Gastrocnemius medialis (tissue), 4 donors: Measurements from ENCODE around the gene RNASE4.

Experiments used
- POLR2A ChIP-seq, 2 donors: fragments of 450-650 bp; IDR thresholded peaks; one replicate each; pipeline ENCODE4 v1.6.1; 2017; ENCODE audit warnings: antibody characterized with exemption in 2 of 2, mild to moderate bottlenecking in 2 of 2, moderate library complexity in 2 of 2
- TF ChIP-seq, protein P1 (sequence below), 5 experiments: fragments of 450-650 bp in 3 of 5; fragments of 200-600 bp in 2 of 5; sonication (generic) in 2 of 5; IDR thresholded peaks in 4 of 5; conservative IDR thresholded peaks in 1 of 5; 1 replicate in 4 of 5; 2 replicates in 1 of 5; pipeline ENCODE4 v1.5.1; 2016 to 2019; ENCODE audit warnings: antibody characterized with exemption in 5 of 5, mild to moderate bottlenecking in 3 of 5, moderate library complexity in 3 of 5

DNA sequence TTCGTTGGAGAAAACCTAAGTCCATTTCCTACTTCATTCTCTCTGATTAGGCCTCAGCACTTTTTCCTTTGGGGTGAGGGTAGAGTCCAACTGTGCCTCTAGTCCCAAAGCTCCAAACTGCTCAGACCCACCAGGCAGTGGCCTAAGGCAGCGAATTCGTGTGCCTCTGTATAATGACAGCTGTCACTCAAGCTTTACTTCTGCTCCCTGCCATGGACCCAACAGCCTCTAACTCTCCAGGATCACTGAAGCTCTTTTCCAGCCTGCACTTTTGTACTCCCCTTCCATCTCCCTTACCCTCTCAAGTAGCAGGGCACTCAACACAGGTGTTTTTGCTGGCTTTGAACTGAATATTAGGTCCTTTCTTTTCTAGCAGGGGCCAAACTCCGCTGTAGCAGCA is 28.1 kb upstream of the RNASE4 start:
- no peak for TF ChIP-seq POLR2A (IDR thresholded peaks at IDR 0.05)
- TF ChIP-seq, protein P1, sequence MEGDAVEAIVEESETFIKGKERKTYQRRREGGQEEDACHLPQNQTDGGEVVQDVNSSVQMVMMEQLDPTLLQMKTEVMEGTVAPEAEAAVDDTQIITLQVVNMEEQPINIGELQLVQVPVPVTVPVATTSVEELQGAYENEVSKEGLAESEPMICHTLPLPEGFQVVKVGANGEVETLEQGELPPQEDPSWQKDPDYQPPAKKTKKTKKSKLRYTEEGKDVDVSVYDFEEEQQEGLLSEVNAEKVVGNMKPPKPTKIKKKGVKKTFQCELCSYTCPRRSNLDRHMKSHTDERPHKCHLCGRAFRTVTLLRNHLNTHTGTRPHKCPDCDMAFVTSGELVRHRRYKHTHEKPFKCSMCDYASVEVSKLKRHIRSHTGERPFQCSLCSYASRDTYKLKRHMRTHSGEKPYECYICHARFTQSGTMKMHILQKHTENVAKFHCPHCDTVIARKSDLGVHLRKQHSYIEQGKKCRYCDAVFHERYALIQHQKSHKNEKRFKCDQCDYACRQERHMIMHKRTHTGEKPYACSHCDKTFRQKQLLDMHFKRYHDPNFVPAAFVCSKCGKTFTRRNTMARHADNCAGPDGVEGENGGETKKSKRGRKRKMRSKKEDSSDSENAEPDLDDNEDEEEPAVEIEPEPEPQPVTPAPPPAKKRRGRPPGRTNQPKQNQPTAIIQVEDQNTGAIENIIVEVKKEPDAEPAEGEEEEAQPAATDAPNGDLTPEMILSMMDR (IDR thresholded peaks at IDR 0.05 in 4 of 5, conservative IDR thresholded peaks at IDR 0.05 in 1 of 5), result no peak
